GM18870 (cell line): ENCODE results near the gene FGF18.

ENCODE experiments used
- ATAC-seq: cut with Tn5 transposase; IDR thresholded peaks from one replicate; pipeline ENCODE4 v1.9.1; 2021; ENCODE audit warnings: moderate library complexity; ENCODE audit not compliant: unreplicated experiment

Gene FGF18

GRCh38 chr5:171422495-171422894 lies 3.0 kb downstream of the FGF18 start:
- no peak for ATAC-seq

DNA sequence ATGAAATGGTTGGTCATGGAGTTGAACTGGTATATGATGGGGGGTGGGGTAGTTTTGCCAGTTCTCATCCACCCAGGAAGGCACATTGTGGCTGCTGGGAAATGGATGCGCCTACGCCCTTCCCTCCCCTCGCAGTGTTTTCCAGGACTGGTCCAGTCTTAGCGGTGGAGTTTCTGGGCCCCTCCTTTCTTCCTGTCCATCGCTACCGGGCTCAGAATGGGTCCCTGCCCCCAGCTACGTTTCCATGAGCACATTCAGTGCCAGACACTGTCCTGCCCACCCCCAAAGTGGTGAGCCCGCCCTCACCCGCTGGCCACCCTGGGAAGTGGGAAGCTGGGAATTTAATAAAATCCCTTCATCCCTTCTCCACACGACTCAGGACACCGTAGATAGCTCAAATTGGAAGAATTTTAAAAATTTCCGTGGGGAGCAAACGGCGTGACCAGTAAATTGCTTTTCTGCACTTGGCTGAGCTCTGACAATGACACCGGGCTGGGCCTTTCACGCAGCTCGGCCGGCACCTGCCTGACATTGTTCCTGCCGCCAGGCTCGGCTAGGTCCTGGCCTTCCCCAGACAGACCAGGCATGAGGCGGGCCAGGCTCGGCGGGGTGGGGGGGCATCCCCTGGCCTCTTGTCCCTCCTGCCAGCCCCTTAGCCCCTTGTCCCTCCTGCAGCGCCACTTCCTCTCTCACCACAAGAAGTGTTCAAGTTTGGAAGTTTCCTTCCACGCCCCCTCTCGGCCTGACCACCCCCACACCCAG lies 3.6 kb downstream of the FGF18 start:
- no peak for ATAC-seq

GRCh38 chr5:171424726-171425125 lies 5.3 kb downstream of the FGF18 start:
- no peak for ATAC-seq

GRCh38 chr5:171425596-171426244 lies 6.3 kb downstream of the FGF18 start:
- no peak for ATAC-seq

- ATAC-seq: no peak
Measured at GRCh38 chr5:171426266-171426665, 6.8 kb downstream of the FGF18 start.

DNA sequence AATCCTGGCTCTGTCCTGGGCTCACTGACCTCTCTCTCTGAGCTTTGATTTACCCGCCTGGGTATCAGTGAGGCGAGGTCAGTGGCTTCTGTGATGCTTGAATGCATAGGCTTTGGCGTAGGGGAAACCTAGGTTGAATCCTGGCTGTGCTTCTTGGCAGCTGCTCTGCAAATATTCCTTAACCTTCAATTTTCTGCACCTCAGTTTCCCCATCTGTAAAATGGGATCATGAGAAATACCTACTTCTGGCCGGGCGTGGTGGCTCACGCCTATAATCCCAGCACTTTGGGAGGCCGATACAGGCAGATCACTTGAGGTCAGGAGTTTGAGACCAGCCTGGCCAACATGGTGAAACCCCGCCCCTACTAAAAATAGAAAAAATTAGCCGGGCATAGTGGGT lies 7.2 kb downstream of the FGF18 start:
- ATAC-seq: no peak

- ATAC-seq: no peak
Measured at GRCh38 chr5:171427318-171428167, 8.1 kb downstream of the FGF18 start.

- no peak for ATAC-seq
Measured at GRCh38 chr5:171428168-171428696, 8.8 kb downstream of the FGF18 start.

DNA sequence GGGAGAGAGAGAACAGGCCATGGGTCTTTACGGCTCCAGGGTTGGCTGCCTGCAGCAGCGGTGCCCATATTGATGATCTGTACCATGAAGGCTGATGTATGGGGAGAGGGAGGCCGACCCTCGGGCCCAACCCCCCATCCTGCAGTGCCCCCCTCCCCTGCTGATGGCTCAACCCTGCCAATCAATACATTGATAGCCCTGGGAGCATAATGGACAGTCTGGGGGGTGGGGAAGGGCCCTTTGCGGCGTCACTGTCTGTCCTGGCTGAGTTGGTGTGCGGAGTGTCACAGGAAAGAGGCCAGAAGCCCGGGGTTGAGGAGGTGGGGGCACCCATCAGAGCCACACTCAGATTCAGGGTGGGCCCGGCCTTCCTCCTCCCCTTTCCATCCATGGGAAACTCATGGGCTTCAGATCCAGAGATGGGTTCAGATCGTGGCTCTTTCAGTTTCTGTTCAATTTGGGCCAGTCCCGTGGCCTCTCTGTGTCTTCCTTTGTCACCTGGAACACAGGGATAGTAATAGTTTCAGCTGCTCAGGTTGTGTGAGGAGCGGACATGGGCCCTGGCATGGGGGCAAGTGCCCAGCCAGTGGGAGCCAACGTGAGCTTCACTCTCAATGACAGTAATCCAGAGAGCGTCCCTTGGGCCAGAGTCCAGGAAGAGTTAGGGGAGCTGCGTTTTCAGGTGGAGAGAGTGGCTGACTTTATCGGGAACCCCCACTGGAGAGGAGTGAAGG lies 9.5 kb downstream of the FGF18 start:
- no peak for ATAC-seq

GRCh38 chr5:171429543-171429910 lies 10.1 kb downstream of the FGF18 start:
- ATAC-seq: no peak

DNA sequence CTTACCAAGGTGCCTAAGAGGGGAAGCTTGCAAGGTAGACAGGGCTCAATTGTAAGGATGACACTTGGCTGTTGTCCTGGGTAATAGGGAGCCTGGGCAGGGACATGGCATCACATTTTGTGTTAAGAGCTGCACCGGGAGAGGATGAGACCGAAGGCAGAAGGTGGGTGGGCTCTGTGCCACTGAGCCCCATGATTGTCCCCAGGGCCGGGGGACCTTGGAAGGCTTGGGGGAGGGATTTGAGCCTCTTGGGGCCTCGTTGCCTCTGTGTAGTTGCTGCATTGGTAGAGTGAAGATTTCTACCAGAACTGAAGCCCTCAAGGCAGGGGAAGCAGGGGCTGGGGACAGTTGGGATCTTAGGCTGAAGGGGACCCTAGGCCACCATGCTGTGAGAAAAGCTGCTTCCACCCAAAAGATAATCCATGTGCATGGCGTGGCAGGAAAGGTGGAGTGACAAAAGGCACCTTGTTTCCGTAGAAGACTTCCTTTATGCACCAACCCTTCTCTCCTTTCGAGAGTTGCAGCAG lies 11.9 kb downstream of the FGF18 start:
- no peak for ATAC-seq

DNA sequence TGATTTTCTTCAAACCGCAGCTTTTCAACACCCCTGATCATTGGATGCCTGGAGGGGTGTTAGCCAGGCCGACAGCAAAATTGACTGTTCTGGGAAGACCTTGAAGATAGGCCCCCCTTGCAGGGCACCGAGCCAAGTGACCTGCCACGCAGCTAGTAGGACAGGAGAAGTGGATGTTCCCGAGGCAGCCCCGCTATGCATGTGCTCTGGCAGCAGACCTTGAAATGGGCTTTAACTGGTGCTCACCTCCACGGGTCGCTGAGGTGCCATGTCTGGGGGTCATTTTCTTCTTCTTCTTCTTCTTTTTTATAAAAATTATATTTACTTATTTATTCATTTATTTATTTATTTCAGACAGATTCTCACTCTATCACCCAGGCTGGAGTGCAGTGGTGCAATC lies 12.6 kb downstream of the FGF18 start:
- no peak for ATAC-seq

- no peak for ATAC-seq
Measured at GRCh38 chr5:171432583-171433351, 13.3 kb downstream of the FGF18 start.

DNA sequence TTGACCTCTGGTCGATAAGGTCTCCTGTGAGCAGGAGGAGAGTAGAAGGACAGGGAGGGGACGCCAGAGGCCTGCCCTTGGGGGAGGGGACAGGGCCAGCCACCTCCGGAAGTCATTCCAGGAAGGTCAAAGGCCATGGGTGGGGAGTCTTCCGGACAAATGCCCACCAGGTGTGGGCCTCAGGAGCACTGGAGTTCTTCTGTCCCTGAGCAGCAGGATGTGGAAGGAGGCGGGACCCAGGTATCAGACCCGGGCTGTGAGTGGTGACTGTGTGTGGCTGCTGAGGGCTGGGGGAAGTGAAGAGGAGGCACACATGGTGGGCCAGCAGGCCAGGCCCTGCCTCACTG lies 13.9 kb downstream of the FGF18 start:
- no peak for ATAC-seq

- no peak for ATAC-seq
Measured at GRCh38 chr5:171433982-171434676, 14.7 kb downstream of the FGF18 start.

- ATAC-seq: no peak
Measured at GRCh38 chr5:171434874-171435273, 15.4 kb downstream of the FGF18 start.

- ATAC-seq: no peak
Measured at GRCh38 chr5:171435908-171436307, 16.5 kb downstream of the FGF18 start.

- no peak for ATAC-seq
Measured at GRCh38 chr5:171436804-171437285, 17.4 kb downstream of the FGF18 start.

DNA sequence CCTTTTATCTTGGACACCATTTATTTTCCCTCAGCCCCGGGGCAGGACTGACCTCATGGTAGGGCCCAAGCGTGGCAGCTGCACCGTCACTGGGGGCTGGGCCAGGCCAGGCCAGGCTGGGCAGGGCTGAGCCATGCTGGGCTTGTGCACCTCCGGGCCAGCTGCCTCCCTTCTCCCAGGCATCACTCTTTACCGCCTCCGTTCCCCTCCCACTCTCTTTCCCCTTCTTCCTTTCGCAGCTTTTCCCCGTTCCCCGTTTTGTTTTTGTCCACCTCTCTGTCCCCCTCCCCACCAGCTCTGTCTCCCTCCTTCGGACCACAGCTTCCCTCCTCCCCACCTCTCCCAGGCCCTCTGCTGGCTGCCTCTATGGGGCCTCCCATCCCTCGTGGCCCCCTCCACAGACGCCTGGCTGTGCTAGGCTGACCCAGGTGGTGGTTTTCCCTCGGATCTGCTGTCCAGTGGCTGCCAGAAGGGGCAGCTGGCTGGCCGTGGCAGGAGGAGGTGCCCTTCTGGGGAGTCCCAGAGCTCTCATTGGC lies 17.9 kb downstream of the FGF18 start:
- ATAC-seq: no peak
